Breast epithelium (tissue), 3 donors: ENCODE data around the gene AGPAT3.

Experiments
- CTCF ChIP-seq, 3 donors: fragments of 450-650 bp; IDR thresholded peaks; one replicate each; pipeline ENCODE4 v1.5.1; 2016 to 2017; ENCODE audit warnings: antibody characterized with exemption in 3 of 3, mild to moderate bottlenecking in 3 of 3, moderate library complexity in 3 of 3
- POLR2A ChIP-seq: fragments of 450-650 bp; IDR thresholded peaks from one replicate; pipeline ENCODE4 v1.6.1; 2016; ENCODE audit warnings: antibody characterized with exemption, mild to moderate bottlenecking, moderate library complexity
- POLR2AphosphoS5 ChIP-seq, 3 donors: sonication (generic); formaldehyde crosslinking; IDR thresholded peaks; one replicate each; pipeline ENCODE4 v1.6.1; 2017; ENCODE audit warnings: antibody characterized with exemption in 3 of 3

GRCh38 chr21:43976661-43977060 lies 111.6 kb downstream of the AGPAT3 start:
- TF ChIP-seq CTCF (IDR thresholded peaks at IDR 0.05) (no peak), POLR2A (no peak), POLR2AphosphoS5 (IDR thresholded peaks at IDR 0.05) (no peak)
